GM06990 (cell line): ENCODE measurements around the gene ADCY6.

Experiments used
- DNase-seq: peaks from one replicate; pipeline ENCODE4 v3.0.0-alpha.2; 2011; ENCODE audit not compliant: insufficient read length; ENCODE audit errors: extremely low read depth
- H3K27me3 ChIP-seq: replicated peaks from 2 replicates; pipeline ENCODE4 v1.6.0; 2011; ENCODE audit warnings: low read length; ENCODE audit not compliant: control insufficient read depth, insufficient read depth
- H3K36me3 ChIP-seq: 2 replicates; pipeline ENCODE4 v1.5.1; 2011; ENCODE audit warnings: low read length; ENCODE audit not compliant: control insufficient read depth, insufficient read depth
- H3K4me3 ChIP-seq: replicated peaks from 2 replicates; pipeline ENCODE4 v1.5.1; 2011; ENCODE audit warnings: low read depth, mild to moderate bottlenecking, control low read depth, low read length
- TF ChIP-seq, protein P1 (sequence below): IDR thresholded peaks from 2 replicates; pipeline ENCODE4 v1.5.1; 2011; ENCODE audit warnings: low read length, control low read depth, mild to moderate bottlenecking, inconsistent platforms; ENCODE audit not compliant: insufficient read depth, poor library complexity, severe bottlenecking

Gene ADCY6

DNA sequence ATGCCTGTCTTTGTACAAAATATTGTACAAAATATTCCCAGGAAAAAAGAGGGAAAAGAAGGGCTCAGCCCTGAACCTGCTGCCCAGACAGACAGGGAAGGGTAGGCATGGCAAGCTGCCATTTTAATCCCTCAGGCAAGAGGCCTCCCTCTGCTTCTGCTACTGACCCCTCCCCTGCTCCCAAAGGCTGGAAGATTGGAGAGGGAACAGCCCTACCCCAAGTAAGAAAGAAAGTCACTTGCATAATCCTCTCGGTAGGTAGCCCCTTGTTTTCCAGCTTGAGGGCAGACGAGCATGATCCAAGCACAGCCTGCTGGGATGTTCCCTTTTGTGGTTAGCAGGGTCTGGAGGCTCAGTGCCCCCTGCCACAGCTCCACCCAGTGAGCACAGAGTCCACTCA is 20.7 kb downstream of the ADCY6 start:
- no peaks in the 10 kb centered on the region for H3K36me3 ChIP-seq
- TF ChIP-seq, protein P1, sequence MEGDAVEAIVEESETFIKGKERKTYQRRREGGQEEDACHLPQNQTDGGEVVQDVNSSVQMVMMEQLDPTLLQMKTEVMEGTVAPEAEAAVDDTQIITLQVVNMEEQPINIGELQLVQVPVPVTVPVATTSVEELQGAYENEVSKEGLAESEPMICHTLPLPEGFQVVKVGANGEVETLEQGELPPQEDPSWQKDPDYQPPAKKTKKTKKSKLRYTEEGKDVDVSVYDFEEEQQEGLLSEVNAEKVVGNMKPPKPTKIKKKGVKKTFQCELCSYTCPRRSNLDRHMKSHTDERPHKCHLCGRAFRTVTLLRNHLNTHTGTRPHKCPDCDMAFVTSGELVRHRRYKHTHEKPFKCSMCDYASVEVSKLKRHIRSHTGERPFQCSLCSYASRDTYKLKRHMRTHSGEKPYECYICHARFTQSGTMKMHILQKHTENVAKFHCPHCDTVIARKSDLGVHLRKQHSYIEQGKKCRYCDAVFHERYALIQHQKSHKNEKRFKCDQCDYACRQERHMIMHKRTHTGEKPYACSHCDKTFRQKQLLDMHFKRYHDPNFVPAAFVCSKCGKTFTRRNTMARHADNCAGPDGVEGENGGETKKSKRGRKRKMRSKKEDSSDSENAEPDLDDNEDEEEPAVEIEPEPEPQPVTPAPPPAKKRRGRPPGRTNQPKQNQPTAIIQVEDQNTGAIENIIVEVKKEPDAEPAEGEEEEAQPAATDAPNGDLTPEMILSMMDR = no peak
- no peak for DNase-seq

DNA sequence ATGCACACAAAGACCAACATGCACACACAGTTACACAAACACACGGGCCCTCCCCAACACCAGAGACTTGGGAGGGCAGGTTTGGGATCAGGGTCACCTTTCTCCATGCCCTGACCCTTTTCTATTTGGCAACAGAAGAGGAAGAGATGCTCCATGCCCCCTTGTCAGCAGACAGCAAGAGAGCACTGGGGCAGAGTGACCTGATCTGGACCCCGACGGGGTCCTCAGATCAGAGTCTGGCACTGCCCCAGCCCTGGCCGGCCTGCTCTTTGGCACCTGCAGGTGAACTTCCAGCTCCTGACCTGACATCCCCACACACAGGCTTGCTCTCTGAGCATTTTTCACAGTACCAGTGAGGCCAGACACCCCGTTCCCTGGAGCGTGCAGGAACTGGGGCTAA is 21.4 kb downstream of the ADCY6 start:
- Histone ChIP-seq H3K36me3 (no peaks in the 10 kb centered on the region), H3K4me3 (no peak overlapping the region), H3K27me3 (no peaks in the 10 kb centered on the region; the same call in 1 of the 2 replicates)
- TF ChIP-seq, protein P1 = no peak
- DNase-seq = no peak

More for the DNA sequence above, 20.7 kb downstream of the ADCY6 start:
- Histone ChIP-seq H3K4me3 (no peak overlapping the region), H3K27me3 (no peaks in the 10 kb centered on the region; the same call in 1 of the 2 replicates)

DNA sequence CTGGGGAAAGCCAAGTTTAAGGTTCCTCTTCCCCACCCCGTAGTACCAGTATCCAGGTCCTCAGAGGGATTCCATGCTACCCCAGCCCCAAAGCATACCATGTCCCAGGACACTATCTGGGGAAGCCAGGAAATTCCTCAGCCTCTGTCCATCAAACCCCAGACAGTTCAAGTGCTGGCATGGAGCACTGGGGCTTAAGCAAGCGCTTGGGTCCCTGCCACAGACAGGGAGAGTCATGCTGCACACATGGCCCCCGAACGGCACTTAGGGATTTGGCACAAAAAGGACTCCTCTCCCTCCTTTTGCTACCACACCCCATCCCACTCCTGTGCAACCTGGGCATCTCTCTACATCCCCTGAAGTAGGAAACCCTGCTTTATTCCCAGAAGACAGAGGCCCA is 21.8 kb downstream of the ADCY6 start:
- H3K36me3 ChIP-seq = no peaks in the 10 kb centered on the region
- H3K4me3 ChIP-seq = no peak overlapping the region
- no peaks in the 10 kb centered on the region; the same call in 1 of the 2 replicates for H3K27me3 ChIP-seq
- TF ChIP-seq, protein P1 = no peak
- no peak for DNase-seq

DNA sequence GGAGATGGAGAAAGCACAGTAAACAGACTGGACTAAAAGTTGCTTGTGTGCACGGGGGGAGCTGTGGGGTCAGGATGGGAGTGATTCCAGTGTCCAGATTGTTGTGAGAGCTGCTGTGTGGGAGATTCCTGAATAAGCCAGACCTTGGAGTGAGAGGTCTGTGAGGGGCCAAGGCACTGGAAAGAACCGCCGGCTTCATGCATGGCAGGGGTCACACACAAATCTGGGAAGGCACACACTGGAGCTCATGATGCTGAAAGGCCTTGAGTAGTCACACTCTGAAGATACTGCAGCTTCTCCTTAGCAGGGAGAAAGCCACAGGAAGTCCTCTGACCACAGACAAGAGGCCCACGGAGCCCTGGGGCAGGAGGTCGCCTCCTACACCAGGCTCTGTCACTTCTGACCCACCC is 23.1 kb downstream of the ADCY6 start:
- no peak for DNase-seq
- Histone ChIP-seq H3K36me3 (no peaks in the 10 kb centered on the region), H3K27me3 (no peaks in the 10 kb centered on the region; the same call in 1 of the 2 replicates), H3K4me3 (no peak overlapping the region)
- TF ChIP-seq, protein P1 = no peak

DNA sequence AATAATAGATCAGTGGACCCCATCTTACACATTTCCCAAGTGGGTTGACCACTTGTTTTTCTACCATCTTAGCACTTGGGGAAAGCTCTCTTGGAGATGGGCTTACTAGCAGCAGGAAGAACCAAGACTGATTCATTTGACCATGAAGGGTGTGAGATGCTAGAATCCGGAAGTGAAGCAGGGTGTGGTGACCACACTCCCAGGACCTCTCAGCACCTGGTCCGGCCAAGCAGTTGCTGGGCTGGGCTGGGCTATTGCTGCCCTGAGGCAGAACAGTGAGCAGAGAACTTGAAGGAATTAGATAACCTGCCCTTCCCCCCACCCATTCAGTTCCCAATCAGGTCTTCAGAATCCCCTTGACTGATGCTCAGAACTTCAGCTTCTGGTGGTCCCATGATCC is 24.4 kb downstream of the ADCY6 start:
- DNase-seq = no peak
- Histone ChIP-seq H3K27me3 (no peaks in the 10 kb centered on the region; the same call in 1 of the 2 replicates), H3K4me3 (no peak overlapping the region), H3K36me3 (no peaks in the 10 kb centered on the region)
- TF ChIP-seq, protein P1 = no peak

DNA sequence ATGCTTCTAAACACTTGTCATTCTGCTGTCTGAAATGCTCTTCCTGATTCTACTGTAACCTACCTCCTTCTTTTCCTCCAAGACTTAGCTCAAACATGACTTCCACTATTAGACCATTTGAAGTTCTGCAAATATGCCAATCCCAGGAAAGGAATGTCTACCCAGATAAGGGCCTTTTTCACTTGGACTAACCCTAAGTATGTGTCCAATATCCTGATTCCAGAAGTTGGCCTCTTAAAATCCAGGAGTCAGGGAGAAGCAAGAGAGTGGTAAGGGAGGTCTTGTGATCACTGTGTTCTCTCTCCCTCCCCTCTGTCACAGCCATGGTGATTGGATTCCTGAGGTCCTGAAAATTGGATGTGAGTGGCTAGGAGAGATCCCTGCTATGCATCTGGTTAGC is 30.2 kb downstream of the ADCY6 start:
- TF ChIP-seq, protein P1 = no peak
- Histone ChIP-seq H3K4me3 (no peak overlapping the region), H3K36me3 (no peaks in the 10 kb centered on the region), H3K27me3 (no peaks in the 10 kb centered on the region)
- no peak for DNase-seq
